ENCODE measurements around the gene SELENON.
A peak's percentile ranks its signal among the peaks of the same experiment; 100 is the strongest.

DNA sequence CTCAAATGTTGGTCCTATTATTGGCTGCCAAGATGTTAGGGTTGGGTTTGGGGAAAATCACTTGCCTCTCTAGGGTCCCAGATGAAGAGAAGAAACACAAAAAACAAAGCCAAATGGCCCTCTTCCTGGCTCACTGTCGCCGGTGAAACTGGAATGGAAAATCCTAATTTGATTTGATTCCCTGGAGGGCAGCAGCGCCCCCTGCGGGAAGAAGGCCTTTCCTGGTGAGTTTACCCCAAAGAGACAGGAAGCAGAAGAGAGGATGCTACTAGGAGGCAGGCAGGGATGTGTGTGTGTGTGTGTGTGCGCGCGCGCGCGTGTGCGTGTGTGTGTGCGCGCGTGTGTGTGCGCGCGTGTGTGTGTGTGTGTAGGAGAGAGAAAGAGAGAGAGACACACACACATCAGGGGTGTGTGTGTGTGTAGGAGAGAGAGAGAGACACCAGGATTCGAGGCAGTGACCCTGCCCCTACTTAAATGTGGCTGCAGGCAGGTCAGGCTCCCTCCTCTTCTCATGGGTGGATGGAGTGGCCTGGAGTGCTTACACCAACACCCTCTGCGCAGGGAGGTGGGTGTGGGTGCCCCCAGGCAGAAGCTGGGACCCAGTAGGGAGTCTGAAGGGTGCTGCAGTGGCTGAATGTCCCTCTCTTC lies 3.1 kb upstream of the SELENON start:
- TF ChIP-seq GABPA (IDR thresholded peaks at IDR 0.05 in 1 of 2, conservative IDR thresholded peaks at IDR 0.05 in 1 of 2), result no peak
- TF ChIP-seq, protein P1, sequence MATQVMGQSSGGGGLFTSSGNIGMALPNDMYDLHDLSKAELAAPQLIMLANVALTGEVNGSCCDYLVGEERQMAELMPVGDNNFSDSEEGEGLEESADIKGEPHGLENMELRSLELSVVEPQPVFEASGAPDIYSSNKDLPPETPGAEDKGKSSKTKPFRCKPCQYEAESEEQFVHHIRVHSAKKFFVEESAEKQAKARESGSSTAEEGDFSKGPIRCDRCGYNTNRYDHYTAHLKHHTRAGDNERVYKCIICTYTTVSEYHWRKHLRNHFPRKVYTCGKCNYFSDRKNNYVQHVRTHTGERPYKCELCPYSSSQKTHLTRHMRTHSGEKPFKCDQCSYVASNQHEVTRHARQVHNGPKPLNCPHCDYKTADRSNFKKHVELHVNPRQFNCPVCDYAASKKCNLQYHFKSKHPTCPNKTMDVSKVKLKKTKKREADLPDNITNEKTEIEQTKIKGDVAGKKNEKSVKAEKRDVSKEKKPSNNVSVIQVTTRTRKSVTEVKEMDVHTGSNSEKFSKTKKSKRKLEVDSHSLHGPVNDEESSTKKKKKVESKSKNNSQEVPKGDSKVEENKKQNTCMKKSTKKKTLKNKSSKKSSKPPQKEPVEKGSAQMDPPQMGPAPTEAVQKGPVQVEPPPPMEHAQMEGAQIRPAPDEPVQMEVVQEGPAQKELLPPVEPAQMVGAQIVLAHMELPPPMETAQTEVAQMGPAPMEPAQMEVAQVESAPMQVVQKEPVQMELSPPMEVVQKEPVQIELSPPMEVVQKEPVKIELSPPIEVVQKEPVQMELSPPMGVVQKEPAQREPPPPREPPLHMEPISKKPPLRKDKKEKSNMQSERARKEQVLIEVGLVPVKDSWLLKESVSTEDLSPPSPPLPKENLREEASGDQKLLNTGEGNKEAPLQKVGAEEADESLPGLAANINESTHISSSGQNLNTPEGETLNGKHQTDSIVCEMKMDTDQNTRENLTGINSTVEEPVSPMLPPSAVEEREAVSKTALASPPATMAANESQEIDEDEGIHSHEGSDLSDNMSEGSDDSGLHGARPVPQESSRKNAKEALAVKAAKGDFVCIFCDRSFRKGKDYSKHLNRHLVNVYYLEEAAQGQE (IDR thresholded peaks at IDR 0.05), result no peak
- TF ChIP-seq, protein P2, sequence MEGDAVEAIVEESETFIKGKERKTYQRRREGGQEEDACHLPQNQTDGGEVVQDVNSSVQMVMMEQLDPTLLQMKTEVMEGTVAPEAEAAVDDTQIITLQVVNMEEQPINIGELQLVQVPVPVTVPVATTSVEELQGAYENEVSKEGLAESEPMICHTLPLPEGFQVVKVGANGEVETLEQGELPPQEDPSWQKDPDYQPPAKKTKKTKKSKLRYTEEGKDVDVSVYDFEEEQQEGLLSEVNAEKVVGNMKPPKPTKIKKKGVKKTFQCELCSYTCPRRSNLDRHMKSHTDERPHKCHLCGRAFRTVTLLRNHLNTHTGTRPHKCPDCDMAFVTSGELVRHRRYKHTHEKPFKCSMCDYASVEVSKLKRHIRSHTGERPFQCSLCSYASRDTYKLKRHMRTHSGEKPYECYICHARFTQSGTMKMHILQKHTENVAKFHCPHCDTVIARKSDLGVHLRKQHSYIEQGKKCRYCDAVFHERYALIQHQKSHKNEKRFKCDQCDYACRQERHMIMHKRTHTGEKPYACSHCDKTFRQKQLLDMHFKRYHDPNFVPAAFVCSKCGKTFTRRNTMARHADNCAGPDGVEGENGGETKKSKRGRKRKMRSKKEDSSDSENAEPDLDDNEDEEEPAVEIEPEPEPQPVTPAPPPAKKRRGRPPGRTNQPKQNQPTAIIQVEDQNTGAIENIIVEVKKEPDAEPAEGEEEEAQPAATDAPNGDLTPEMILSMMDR (IDR thresholded peaks at IDR 0.05; ENCODE audit: low read depth, low read length, missing input control), result peak; percentile 83
- no peak for TF ChIP-seq JUND (IDR thresholded peaks at IDR 0.05)
- TF ChIP-seq, protein P3, sequence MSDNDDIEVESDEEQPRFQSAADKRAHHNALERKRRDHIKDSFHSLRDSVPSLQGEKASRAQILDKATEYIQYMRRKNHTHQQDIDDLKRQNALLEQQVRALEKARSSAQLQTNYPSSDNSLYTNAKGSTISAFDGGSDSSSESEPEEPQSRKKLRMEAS (IDR thresholded peaks at IDR 0.05), result no peak

Measured in liver (tissue), 3 donors.